Measurements from ENCODE around the gene RTP4.
A peak's percentile ranks its signal among the peaks of the same experiment; 100 is the strongest.

DNA sequence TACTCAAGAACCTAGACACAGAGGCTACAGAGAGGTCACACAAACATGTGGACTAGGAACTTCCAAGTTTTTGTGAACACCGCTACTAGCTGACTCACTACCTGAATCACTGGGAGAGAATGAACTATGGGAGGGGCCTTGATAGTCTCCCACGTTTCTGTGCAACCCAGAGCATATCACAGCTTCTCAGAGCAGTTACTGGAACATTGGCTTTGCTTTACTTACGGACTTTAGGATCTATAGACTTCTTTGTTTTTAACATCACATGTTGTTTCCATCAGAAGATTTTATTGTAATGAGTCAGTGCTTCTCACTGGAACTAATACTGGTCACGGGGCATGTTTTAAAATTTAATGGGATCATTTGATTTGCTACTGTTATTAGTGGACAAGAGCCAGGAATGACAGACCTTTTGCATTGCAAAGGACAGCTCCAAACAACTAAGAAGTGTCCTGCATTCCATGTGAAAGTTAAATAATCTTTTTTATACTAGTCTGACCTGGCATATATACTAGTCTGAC, 35.6 kb downstream of the RTP4 start:
- no peak for TF ChIP-seq CTCF (IDR thresholded peaks at IDR 0.05)
- TF ChIP-seq EP300 (IDR thresholded peaks at IDR 0.05): peak in 1 of 4 donors; percentile 25
- no peak for TF ChIP-seq POLR2A (IDR thresholded peaks at IDR 0.05)
- peak in 3 of 4 donors; percentile 16 to 39 (median 34) for TF ChIP-seq POLR2AphosphoS5 (IDR thresholded peaks at IDR 0.05)

Measured in sigmoid colon (tissue), 4 donors.